HG03565 (cell line): ENCODE data around the gene RCE1.
"Not testable (repeated sequence)": the region's sequence is repeated elsewhere in the genome, so short reads cannot be mapped to it uniquely, and the experiment has no call there.

Source experiments
- ATAC-seq: cut with Tn5 transposase; IDR thresholded peaks from one replicate; pipeline ENCODE4 v1.9.1; 2021; ENCODE audit warnings: mild to moderate bottlenecking, moderate library complexity; ENCODE audit not compliant: unreplicated experiment

The RCE1 gene

GRCh38 chr11:66842896-66843775 is at the start of gene RCE1:
Gene RCE1, plus strand, starts transcription at chr11:66843441. Its CDS starts 15 bp downstream, at chr11:66843456.
- peak; percentile 78 for ATAC-seq

- not testable (repeated sequence) for ATAC-seq
These were observed 43.4 kb upstream of the RCE1 start for GRCh38 chr11:66799815-66800214.

GRCh38 chr11:66800720-66801428 is 42.4 kb upstream of the RCE1 start:
- ATAC-seq: peak; percentile 49

GRCh38 chr11:66809592-66809991 is 33.6 kb upstream of the RCE1 start:
- no peak for ATAC-seq

- no peak for ATAC-seq
These were observed 32.6 kb upstream of the RCE1 start for GRCh38 chr11:66810576-66811185.

- no peak for ATAC-seq
These were observed 28.6 kb upstream of the RCE1 start for GRCh38 chr11:66814678-66815077.

GRCh38 chr11:66815646-66816045 is 27.6 kb upstream of the RCE1 start:
- ATAC-seq: no peak

- no peak for ATAC-seq
These were observed 24.8 kb upstream of the RCE1 start for GRCh38 chr11:66818231-66818955.

- ATAC-seq: no peak
These were observed 22.9 kb upstream of the RCE1 start for GRCh38 chr11:66820381-66820780.

- no peak for ATAC-seq
These were observed 22.3 kb upstream of the RCE1 start for GRCh38 chr11:66820901-66821300.

- no peak for ATAC-seq
These were observed 19.5 kb upstream of the RCE1 start for GRCh38 chr11:66823700-66824099.

GRCh38 chr11:66824573-66824972 is 18.7 kb upstream of the RCE1 start:
- not testable (repeated sequence) for ATAC-seq

GRCh38 chr11:66834539-66834845 is 8.7 kb upstream of the RCE1 start:
- ATAC-seq: no peak

- ATAC-seq: no peak
These were observed 8.3 kb upstream of the RCE1 start for GRCh38 chr11:66834943-66835342.

GRCh38 chr11:66835768-66836405 is 7.4 kb upstream of the RCE1 start:
- ATAC-seq: no peak

GRCh38 chr11:66840317-66841091 is 2.7 kb upstream of the RCE1 start:
- no peak for ATAC-seq

- ATAC-seq: no peak
These were observed 1.4 kb upstream of the RCE1 start for GRCh38 chr11:66841861-66842260.

- ATAC-seq: peak; percentile 14
These were observed 743 bp upstream of the RCE1 start for GRCh38 chr11:66842501-66842895.

- ATAC-seq: no peak
These were observed 695 bp downstream of the RCE1 start for GRCh38 chr11:66843776-66844495.
